Stimulated activated CD8-positive, alpha-beta memory T cell treated with anti-CD3 and anti-CD28 coated beads, Interleukin-15, amount 100 ng/mL, for 1 hour (primary cell): ENCODE data around the gene MN1.

Source experiments
- DNase-seq: peaks from one replicate; pipeline ENCODE4 v3.0.0-alpha.2; 2020; ENCODE audit warnings: low read depth

MN1 gene

DNA sequence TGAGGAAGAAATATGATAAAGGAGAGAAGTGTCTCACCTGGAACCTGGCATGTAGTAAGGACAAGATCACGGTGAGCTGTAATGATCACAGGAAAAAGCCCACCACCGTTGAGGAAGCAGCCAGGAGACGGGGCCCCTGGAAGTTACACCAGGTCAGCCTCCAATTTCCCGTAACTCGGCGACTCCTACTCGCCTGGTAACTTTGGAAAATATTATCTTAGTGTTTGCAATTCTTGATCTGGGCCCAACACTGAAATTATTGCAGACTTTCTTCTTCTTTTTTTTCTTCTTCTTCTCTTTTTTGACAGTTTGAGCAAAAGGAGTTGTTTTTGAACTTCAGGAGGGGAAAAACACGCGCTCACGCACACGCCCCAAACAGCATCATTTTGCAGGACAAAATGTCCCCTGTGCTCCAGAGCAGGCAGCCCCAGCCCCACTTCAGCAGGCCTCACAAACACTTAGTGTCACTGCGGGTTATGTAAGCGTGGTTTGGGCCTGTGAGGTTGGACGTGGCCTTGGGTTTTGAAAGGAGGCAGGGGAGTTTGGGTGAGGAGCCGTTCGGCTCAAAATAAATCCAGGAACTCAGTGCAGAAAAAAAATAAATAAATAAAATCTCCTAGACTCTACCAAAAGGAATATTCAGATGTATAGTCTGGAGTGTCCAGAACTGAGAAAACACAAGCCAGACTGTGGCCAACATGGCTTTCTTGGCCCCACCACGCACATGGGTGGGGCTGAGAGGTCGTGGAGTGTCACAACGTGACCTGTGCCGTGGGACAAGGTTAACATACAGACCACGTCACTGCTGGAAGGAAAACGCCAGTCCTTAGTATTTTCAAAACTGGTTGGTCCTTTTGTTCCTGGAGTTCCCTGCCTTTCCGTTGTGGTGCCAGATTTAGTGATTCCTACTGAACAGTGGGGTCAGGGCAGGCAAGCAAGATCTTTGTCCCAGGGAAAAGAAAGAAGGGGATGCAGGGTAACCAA, 26.3 kb upstream of the MN1 start:
- no peak for DNase-seq

- no peak for DNase-seq
Measured at GRCh38 chr22:27825174-27825573, 23.6 kb upstream of the MN1 start.

- no peak for DNase-seq
Measured at GRCh38 chr22:27823221-27823620, 21.7 kb upstream of the MN1 start.

- no peak for DNase-seq
Measured at GRCh38 chr22:27820896-27821866, 19.6 kb upstream of the MN1 start.

DNA sequence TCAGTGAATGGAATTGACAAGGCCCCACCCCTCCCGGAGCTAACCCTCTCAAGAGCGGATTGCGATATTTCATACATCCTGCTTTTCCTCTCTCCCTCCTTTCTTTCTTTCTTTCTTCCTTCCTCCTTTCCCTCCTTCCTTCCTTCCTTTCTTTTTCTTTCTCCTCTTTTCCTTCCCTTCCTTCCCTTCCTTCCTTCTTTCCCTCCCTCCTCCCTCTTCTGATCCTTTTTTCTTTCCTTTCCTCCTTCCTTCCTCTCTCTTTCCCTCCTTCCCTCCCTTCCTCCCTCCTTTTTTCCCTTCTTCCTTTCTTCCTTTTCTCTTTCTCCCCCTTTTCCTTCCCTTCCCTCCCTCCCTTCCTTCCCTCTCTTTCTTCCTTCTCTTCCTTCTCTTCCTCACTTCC, 15.0 kb upstream of the MN1 start:
- DNase-seq, result no peak

DNA sequence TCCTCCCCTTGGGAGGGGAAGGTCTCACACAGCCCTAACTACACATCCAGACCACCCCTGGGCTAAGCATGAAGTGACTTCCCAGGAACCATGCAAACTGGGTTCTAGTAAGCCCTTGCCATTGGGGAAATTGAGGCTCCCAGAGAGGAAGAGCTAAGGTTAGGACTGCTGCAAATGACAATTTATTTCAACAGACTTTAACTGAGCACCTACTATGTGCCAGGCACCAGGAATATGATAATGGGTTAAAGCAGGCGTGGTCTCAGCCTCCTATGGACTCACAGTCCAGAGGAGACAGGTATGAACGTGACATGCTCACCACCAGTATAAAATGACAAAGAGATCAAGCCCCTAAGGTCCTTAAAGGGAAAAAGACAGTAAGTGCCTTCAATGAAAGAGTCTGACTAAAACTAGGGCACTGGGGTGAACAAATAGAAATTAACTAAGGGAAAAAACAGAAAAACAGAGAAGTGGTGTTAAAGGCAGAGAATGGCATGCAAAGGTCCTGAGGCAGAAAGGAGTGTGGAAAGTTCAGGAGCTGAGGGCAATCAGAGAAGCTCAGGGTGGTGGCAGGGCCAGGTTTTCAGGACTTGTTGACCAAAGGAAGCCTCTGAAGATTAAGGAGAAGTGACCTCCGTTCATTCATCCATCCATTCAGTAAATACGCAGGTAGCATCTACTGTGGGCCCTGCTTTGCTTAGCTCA, 14.4 kb upstream of the MN1 start:
- DNase-seq, result no peak

DNA sequence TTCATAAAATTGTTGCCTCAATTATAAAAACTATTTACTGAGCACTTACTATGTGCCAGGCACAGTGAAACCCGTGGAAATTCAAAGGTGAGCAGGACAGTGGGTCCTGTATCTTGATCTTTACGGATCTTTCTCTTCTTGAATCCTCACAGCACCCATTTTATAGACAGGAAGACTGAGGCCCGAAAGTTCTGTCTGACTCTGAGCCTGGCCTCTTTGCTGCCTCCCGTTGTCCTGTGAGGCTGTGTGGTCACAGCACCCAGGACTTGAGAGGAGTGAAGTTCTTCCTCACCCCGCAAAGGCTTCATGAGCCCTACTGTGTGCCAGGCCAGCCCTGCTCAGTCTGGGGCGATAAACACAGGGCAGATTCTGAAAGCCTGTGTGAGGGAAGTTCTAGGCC, 13.4 kb upstream of the MN1 start:
- DNase-seq, result no peak

GRCh38 chr22:27811778-27812177, 10.2 kb upstream of the MN1 start:
- DNase-seq, result no peak

GRCh38 chr22:27810609-27811151, 9.1 kb upstream of the MN1 start:
- DNase-seq, result no peak

- no peak for DNase-seq
Measured at GRCh38 chr22:27809700-27810608, 8.4 kb upstream of the MN1 start.

DNA sequence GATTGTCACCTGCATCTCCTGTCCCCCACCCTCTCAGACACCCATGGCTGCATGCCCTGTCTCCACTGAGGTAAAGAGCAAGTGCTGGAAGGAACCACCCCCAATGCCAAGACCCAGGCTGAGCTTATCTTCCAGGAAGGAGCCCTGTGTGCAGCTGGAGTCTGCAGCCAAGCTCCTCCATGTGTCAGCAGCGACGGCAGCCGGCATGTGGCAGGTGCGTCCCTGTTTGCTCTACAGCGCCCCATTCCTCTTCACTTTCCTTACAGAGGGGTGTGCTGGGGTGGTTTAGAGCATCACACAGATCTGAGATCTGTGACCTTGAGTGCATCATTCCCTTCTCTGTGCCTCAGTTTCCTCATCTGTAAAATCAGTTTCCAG, 7.7 kb upstream of the MN1 start:
- no peak for DNase-seq

- DNase-seq, result no peak
Measured at GRCh38 chr22:27808451-27809225, 7.1 kb upstream of the MN1 start.

- DNase-seq, result no peak
Measured at GRCh38 chr22:27805841-27806240, 4.3 kb upstream of the MN1 start.

- DNase-seq, result peak; percentile 14
Measured at GRCh38 chr22:27804470-27805297, 3.1 kb upstream of the MN1 start.

DNA sequence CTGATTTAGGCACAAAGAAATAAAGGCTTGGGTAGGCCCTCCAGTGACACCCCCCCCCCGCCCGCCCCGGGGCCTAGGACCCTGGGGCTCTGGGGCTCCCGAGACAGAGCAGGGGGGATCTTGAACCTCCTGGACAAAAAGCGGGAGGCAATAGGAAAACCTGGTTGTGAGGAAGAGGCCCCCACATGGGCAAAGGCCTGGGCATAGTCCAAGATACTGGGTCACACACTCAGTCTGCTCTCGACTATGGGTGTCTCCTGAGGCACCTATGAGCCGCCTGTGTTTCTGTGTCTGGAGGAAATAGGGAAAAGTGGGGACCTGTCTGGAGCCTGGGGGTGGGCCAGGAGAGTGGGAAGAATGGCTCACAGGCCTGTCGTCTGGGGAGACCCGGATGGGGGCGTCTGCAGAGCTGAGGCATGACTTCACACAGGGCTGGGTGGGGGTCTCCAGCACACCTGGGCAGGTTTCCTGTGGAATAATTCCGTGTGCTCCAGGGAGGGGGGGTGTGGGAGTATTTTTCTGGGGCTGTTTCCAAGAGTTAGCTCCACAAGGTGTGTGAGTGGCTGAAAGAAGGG, 2.4 kb upstream of the MN1 start:
- DNase-seq, result no peak

- no peak for DNase-seq
Measured at GRCh38 chr22:27802346-27803073, 954 bp upstream of the MN1 start.

DNA sequence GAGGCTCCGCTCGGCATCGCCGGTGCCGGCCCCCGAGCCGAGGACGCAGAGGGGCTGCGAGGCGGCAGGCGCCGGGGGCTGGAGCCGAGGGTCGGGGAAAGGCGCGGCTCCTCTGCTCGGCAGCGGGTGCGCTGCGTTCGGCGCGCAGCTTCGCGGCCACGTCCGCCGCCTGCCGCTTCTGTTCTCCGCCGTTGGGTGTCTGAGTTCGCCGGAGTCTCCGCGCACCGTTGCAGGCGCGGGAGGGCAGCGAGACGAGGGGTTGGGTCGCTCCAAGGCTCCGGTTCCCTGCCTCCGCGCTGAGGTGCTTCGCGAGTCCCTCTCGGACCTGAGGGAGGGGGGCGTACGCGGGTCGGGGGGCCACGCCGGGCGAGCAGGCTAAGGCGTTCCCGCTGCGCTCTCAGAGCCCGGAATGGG, 347 bp downstream of the MN1 start:
- peak; percentile 4 for DNase-seq
